Suppressor macrophage treated with lipopolysaccharide for 4 hours (primary cell): ENCODE results near the gene STIMATE.

Source experiments
- DNase-seq: peaks from one replicate; pipeline ENCODE4 v3.0.0-alpha.2; 2020

Gene STIMATE

GRCh38 chr3:52787672-52788625 is 109.4 kb downstream of the STIMATE start:
- DNase-seq, result no peak

GRCh38 chr3:52787246-52787645 is 110.1 kb downstream of the STIMATE start:
- DNase-seq, result no peak
